ENCODE measurements around the gene CLEC4G.
A peak's percentile ranks its signal among the peaks of the same experiment; 100 is the strongest.

The CLEC4G gene

DNA sequence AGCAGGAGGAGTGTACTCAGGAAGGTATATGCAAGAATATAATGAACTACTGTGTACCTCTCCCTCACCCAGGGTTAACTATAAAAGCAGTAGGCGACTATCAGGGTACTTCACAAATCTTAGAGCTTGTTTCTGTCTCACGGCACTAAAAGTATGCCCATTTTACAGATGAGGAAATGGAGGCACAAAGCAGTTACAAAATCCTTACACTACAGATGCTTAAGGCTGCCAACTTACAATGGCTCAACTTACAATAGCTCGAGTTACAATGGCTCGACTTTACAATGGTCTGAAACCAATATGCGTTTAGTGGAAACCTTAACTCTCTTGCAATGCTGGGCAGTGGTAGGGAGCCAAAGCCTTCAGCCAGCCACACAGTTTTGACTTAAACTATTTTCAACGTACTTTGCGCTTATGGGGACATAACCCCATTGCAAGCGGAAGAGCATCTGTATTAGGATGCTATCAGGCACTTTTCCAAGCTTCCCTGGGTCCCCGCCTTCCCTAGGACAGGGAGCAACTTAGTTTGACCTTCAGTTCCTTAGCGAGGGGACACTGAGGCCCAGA, 34.1 kb downstream of the CLEC4G start:
- no peak for DNase-seq (ENCODE audit: low read depth, low spot score)

GRCh38 chr19:7694499-7694898, 37.4 kb downstream of the CLEC4G start:
- no peak for DNase-seq (ENCODE audit: low read depth, low spot score)

DNA sequence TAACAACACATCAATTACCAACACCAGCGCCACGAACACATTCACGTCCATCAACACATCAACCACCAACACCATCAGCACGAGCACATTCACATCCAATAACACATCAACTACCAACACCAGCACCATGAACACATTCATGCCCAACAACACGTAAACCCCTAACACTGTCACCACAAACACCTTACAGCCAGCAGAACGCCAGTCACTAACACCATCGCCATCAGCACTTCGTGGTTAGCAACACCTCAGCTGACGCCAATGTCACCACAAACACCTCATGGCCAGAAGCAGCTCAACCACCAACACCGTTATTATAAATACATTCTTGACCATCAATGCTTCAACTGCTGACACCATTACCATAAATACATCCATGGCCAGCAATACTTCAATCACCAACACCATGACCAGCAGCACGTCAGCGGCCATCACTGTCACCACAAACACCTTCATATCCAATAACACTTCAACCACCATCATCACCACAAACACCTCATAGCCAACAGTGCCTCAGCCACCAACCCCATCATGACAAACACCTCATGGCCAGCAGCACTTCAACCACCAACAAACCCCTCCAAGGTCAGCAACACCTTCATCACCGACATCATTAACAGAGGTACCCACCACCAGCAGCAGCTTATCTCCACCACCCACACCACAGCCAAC, 39.4 kb downstream of the CLEC4G start:
- no peak for DNase-seq (ENCODE audit: low read depth, low spot score)

- DNase-seq (ENCODE audit: low read depth, low spot score) = no peak
Observed at GRCh38 chr19:7691497-7691896, 40.4 kb downstream of the CLEC4G start.

GRCh38 chr19:7690779-7691258, 41.1 kb downstream of the CLEC4G start:
- no peak for DNase-seq (ENCODE audit: low read depth, low spot score)

GRCh38 chr19:7689165-7689564, 42.7 kb downstream of the CLEC4G start:
- no peak for DNase-seq (ENCODE audit: low read depth, low spot score)

DNA sequence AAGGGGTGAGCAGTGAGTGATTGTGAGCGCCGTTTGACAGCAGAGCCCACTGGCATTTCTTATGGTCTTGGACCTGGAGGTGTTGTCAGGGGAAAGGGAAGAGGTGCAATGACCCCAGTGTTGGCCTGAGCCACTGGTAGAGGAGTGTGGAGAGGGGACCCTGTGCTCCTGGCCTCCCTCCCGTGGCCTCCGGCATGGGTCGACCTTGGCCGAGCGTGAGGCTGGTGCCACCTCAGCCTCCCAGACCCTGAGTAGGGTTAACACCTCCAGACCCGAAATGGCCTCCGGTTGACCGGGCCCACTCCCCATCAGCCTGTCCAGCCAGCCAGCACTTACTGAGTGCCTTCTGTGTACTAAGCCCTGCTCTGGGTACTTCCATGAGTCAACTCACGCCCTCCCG, 44.7 kb downstream of the CLEC4G start:
- no peak for DNase-seq (ENCODE audit: low read depth, low spot score)

DNA sequence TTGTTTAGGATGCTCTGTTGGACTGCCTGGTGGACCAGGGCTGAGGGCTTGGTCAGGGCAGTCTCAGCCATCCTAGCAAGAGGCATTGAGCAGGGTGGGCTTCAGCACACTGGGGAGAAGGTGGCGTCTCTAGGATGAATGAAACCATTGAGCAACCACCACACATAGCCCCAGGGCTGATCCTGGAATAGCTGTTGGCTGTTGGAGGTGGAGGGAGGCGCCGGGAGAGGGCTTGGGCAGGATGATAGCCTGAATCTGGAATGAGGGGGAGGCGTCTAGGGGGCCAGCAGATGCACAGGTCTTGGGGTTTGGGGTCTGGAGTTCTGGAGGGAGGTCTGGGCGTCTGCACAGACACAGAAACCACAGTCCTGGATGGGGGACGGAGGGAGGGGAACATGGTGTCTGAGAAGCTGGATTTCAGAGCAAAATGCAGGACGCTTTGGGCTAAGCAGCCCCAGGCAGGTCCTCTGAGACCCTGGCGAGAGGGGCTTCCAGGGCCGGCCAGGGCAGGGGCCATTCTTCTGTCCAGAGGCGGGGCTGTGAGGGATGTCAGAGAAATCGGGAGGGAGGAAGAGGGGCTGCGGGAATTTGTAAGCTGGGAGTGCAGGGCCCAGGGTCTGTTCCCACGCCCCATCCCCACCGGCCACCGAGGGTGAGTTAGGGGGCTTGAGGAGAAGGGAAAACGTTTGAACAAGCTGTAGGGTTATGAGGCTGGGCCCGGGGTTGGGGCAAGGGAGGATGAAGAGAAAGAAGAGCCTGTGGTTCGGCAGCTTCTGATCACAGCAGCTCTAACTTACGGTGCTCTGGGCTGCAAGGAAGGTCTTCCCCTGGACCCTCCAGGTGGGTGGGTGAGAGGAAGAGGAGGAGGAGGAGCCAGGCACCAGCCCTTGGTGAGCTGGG, 46.1 kb downstream of the CLEC4G start:
- DNase-seq (ENCODE audit: low read depth, low spot score) = no peak

- DNase-seq (ENCODE audit: low read depth, low spot score) = no peak
Observed at GRCh38 chr19:7682175-7682855, 49.6 kb downstream of the CLEC4G start.

DNA sequence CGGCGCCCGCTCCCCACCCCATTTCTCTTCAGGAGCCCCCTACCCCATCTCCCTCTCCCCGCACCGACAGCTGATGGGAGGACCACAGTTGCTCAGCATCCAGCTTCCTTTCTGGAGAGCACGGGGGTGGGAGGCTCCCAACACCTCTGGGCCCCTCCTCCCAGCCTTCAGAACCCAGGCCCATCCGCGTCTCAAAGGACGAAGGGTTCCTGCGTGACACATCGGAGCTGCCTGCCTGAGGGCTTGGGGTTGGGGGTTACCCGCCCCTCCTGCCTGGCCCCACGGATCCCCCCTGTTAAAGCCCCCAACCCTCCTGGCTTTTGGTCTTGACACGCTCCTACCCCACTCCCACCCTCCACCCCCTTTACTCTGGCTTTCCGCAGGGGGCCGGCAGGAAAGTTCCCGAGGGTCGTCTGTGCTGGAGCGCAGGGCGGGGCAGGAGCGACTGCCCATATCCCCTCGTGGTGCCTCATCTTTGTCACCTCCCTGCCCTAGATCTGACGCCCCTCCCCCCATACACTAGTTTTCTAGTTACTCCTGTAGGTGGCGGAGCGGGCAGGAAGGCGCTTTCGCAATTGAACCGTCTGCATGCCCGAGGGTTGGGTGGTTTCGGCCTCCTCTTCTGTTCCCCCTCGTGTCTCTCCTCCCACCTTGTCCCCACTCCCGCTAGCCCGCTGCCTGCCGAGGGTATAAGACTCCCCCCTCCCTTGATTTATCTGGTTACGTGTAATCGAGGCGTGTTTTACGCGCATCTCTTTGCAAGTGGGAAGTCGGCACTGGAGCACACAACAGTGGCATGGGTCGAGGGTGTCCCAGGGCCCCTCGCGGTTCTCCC, 50.4 kb downstream of the CLEC4G start:
- peak; percentile 67 for DNase-seq (ENCODE audit: low read depth, low spot score)

- DNase-seq (ENCODE audit: low read depth, low spot score) = no peak
Observed at GRCh38 chr19:7680606-7681339, 51.1 kb downstream of the CLEC4G start, which contains the start of gene TRAPPC5. TSS of gene TRAPPC5 (plus strand) at chr19:7680833. CDS start at chr19:7682254, 1,421 bp downstream.

DNA sequence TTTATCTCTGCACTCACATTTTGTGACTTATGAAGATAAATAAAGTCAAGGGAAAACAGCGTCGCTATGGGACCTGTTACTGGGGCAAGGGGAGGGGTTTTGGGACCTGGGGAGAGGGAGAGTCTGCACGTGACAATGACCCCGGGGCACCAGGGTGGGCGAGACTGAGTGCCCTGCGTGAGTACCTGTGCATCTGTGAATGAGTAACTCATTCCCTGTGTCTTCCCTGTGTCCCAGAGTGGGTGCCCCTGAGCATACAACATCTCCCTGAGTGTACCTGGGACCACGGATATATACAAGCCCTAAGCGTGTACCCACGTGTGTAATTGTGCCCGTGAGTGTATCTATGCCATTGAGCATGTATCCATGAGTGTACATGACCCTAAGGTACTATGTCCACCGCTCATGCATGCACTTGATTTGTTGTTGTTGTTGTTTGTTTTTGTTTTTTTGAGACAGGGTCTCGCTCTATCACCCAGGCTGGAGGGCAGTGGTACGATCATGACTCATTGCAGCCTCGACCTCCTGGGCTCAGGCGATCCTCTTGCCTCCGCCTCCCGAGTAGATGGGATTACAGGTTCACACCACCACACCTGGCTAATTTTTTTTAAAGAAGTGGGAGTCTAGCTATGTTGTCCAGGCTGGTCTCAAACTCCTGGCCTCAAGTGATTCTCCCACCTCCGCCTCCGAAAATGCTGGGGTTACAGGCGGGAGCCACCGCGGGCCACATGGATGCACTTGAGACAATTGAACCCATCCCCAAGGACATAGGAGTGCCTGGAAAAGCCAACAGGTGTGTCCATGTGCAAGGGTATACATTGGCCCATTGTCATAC, 51.9 kb downstream of the CLEC4G start:
- DNase-seq (ENCODE audit: low read depth, low spot score) = no peak

- no peak for DNase-seq (ENCODE audit: low read depth, low spot score)
Observed at GRCh38 chr19:7678971-7679751, 52.7 kb downstream of the CLEC4G start.

Data from iPS DF 19.7 (cell line).